GM12801 (cell line): Measurements from ENCODE around the gene HIPK4.

Source experiments
- CTCF ChIP-seq: IDR thresholded peaks from one replicate; pipeline ENCODE4 v1.5.1; 2011; ENCODE audit warnings: control low read depth; ENCODE audit not compliant: insufficient read length; ENCODE audit errors: extremely low read depth

HIPK4 gene

GRCh38 chr19:40348961-40349507 is 40.9 kb downstream of the HIPK4 start:
- no peak for TF ChIP-seq CTCF

- TF ChIP-seq CTCF, result no peak
Measured at GRCh38 chr19:40348125-40348913, 41.7 kb downstream of the HIPK4 start, which contains the start of the genes C19orf47 and PLD3. Gene C19orf47 (minus strand): TSS chr19:40348397. CDS start chr19:40341857, 6,540 bp downstream. Gene PLD3 (plus strand): TSS chr19:40348695. CDS start chr19:40366484, 17,789 bp downstream.

- no peak for TF ChIP-seq CTCF
Measured at GRCh38 chr19:40344422-40344821, 45.6 kb downstream of the HIPK4 start.

GRCh38 chr19:40342644-40343311 is 47.2 kb downstream of the HIPK4 start:
- no peak for TF ChIP-seq CTCF

GRCh38 chr19:40341601-40342482 is 48.1 kb downstream of the HIPK4 start:
- TF ChIP-seq CTCF, result no peak

- TF ChIP-seq CTCF, result no peak
Measured at GRCh38 chr19:40339018-40339728, 50.8 kb downstream of the HIPK4 start.
